H9 (cell line): ENCODE measurements around the gene GNB1L. TPM values are rescaled to one million over a fixed set of nuclear protein-coding genes. Genes with fewer than 3 reads are reported as not detected.

Experiments used
- DNase-seq: peaks from one replicate; pipeline ENCODE4 v3.0.0-alpha.2; 2017
- H2AFZ ChIP-seq: one replicate; pipeline ENCODE4 v1.6.1; 2013; ENCODE audit warnings: mild to moderate bottlenecking, low read length, control low read depth, moderate library complexity
- H2AK5ac ChIP-seq: 2 replicates; pipeline ENCODE4 v1.6.1; 2013; ENCODE audit warnings: low read length, control low read depth, mixed read lengths; ENCODE audit not compliant: insufficient read length
- H2BK120ac ChIP-seq: one replicate; pipeline ENCODE4 v1.6.1; 2013; ENCODE audit warnings: low read depth, mild to moderate bottlenecking, low read length, control low read depth, inconsistent platforms; ENCODE audit not compliant: poor library complexity, severe bottlenecking
- H2BK12ac ChIP-seq: 2 replicates; pipeline ENCODE4 v1.6.1; 2013; ENCODE audit warnings: low read length, control low read depth, mixed read lengths, low read depth; ENCODE audit not compliant: insufficient read length
- H2BK15ac ChIP-seq: 2 replicates; pipeline ENCODE4 v1.6.1; 2013; ENCODE audit warnings: low read depth, low read length, control low read depth
- H2BK20ac ChIP-seq: one replicate; pipeline ENCODE4 v1.6.1; 2013; ENCODE audit warnings: low read depth, mild to moderate bottlenecking, low read length, control low read depth, inconsistent platforms; ENCODE audit not compliant: poor library complexity, severe bottlenecking
- H2BK5ac ChIP-seq: 2 replicates; pipeline ENCODE4 v1.6.1; 2013; ENCODE audit warnings: low read length, control low read depth, mixed read lengths; ENCODE audit not compliant: insufficient read length
- H3K14ac ChIP-seq: 2 replicates; pipeline ENCODE4 v1.6.1; 2013; ENCODE audit warnings: low read length, control low read depth; ENCODE audit not compliant: insufficient read depth
- H3K18ac ChIP-seq: 2 replicates; pipeline ENCODE4 v1.6.1; 2013; ENCODE audit warnings: low read depth, mild to moderate bottlenecking, mixed read lengths, low read length, control low read depth; ENCODE audit not compliant: insufficient read length
- H3K23ac ChIP-seq: 2 replicates; pipeline ENCODE4 v1.6.1; 2013; ENCODE audit warnings: low read length, control low read depth, mixed read lengths, low read depth; ENCODE audit not compliant: insufficient read length
- H3K23me2 ChIP-seq: 2 replicates; pipeline ENCODE4 v1.6.1; 2013; ENCODE audit warnings: low read depth, mild to moderate bottlenecking, mixed read lengths, low read length, control low read depth; ENCODE audit not compliant: insufficient read length, poor library complexity, severe bottlenecking
- H3K27ac ChIP-seq: 2 replicates; pipeline ENCODE4 v1.5.1; 2013; ENCODE audit warnings: low read length, control low read depth, mixed read lengths, low read depth; ENCODE audit not compliant: insufficient read length
- H3K27me3 ChIP-seq: 2 replicates; pipeline ENCODE4 v1.6.1; 2013; ENCODE audit warnings: low read length, control low read depth, inconsistent platforms; ENCODE audit not compliant: insufficient read depth
- H3K4ac ChIP-seq: 2 replicates; pipeline ENCODE4 v1.6.1; 2013; ENCODE audit warnings: low read depth, mild to moderate bottlenecking, control low read depth, inconsistent platforms, low read length, moderate library complexity
- H3K4me1 ChIP-seq: 2 replicates; pipeline ENCODE4 v1.6.1; 2013; ENCODE audit warnings: low read length, control low read depth, inconsistent platforms; ENCODE audit not compliant: insufficient read depth
- H3K4me2 ChIP-seq: 2 replicates; pipeline ENCODE4 v1.6.1; 2013; ENCODE audit warnings: low read length, control low read depth, mixed read lengths; ENCODE audit not compliant: insufficient read length, insufficient read depth
- H3K56ac ChIP-seq: 2 replicates; pipeline ENCODE4 v1.6.1; 2013; ENCODE audit warnings: low read depth, mild to moderate bottlenecking, mixed read lengths, low read length, control low read depth; ENCODE audit not compliant: insufficient read length
- H3K79me1 ChIP-seq: 2 replicates; pipeline ENCODE4 v1.6.1; 2013; ENCODE audit warnings: low read depth, mild to moderate bottlenecking, moderate library complexity, low read length, control low read depth, inconsistent platforms; ENCODE audit not compliant: insufficient read depth, poor library complexity, severe bottlenecking
- H3K79me2 ChIP-seq: 2 replicates; pipeline ENCODE4 v1.6.1; 2013; ENCODE audit warnings: low read length, control low read depth, inconsistent platforms; ENCODE audit not compliant: insufficient read depth
- H3K9ac ChIP-seq: 2 replicates; pipeline ENCODE4 v1.6.1; 2013; ENCODE audit warnings: low read length, control low read depth, mixed read lengths; ENCODE audit not compliant: insufficient read length; ENCODE audit errors: extremely low read depth
- H3K9me3 ChIP-seq: one replicate; pipeline ENCODE4 v1.6.1; 2013; ENCODE audit warnings: low read depth, low read length, inconsistent platforms; ENCODE audit not compliant: control insufficient read depth
- H3T11ph ChIP-seq: one replicate; pipeline ENCODE4 v1.6.1; 2013; ENCODE audit warnings: mild to moderate bottlenecking, low read length, control low read depth, inconsistent platforms
- H4K20me1 ChIP-seq: one replicate; pipeline ENCODE4 v1.6.1; 2013; ENCODE audit not compliant: control insufficient read depth, insufficient read length, insufficient read depth
- H4K5ac ChIP-seq: 2 replicates; pipeline ENCODE4 v1.6.1; 2013; ENCODE audit warnings: low read depth, mild to moderate bottlenecking, mixed read lengths, low read length, control low read depth; ENCODE audit not compliant: insufficient read length
- H4K8ac ChIP-seq: replicated peaks from 2 replicates; pipeline ENCODE4 v1.6.1; 2013; ENCODE audit warnings: low read length, control low read depth, mixed read lengths, low read depth; ENCODE audit not compliant: insufficient read length
- H4K91ac ChIP-seq: 2 replicates; pipeline ENCODE4 v1.6.1; 2013; ENCODE audit warnings: low read depth, mild to moderate bottlenecking, moderate library complexity, mixed read lengths, low read length, control low read depth; ENCODE audit not compliant: insufficient read length
- H3K27ac Mint-ChIP-seq, 3 experiments: 2 replicates in 2 of 3; 3 replicates in 1 of 3; pipeline ENCODE4 v1.8.0; 2020 to 2021; ENCODE audit warnings: mixed read lengths in 3 of 3, mild to moderate bottlenecking in 1 of 3, moderate library complexity in 1 of 3
- H3K27me3 Mint-ChIP-seq: 2 replicates; pipeline ENCODE4 v1.8.0; 2021; ENCODE audit warnings: low read depth, mild to moderate bottlenecking, moderate library complexity, mixed read lengths
- H3K36me3 Mint-ChIP-seq, 3 experiments: 2 replicates in 2 of 3; 3 replicates in 1 of 3; pipeline ENCODE4 v1.8.0; 2020 to 2021; ENCODE audit warnings: low read depth in 3 of 3, mixed read lengths in 3 of 3; ENCODE audit not compliant: insufficient read depth in 1 of 3
- H3K4me1 Mint-ChIP-seq, 2 experiments: 2 replicates each; pipeline ENCODE4 v1.8.0; 2020; ENCODE audit warnings: mixed read lengths in 2 of 2
- H3K4me3 Mint-ChIP-seq, 2 experiments: 2 replicates in 1 of 2; 3 replicates in 1 of 2; pipeline ENCODE4 v1.8.0; 2020 to 2021; ENCODE audit warnings: mild to moderate bottlenecking in 2 of 2, mixed read lengths in 2 of 2, moderate library complexity in 1 of 2
- H3K9me3 Mint-ChIP-seq, 2 experiments: 2 replicates in 1 of 2; 3 replicates in 1 of 2; pipeline ENCODE4 v1.8.0; 2020; ENCODE audit warnings: mild to moderate bottlenecking in 2 of 2, mixed read lengths in 2 of 2, moderate library complexity in 1 of 2
- CTCF ChIP-seq: fragments of 200-600 bp; sonication (generic); conservative IDR thresholded peaks from 3 replicates; pipeline ENCODE4 v1.8.0; 2021; ENCODE audit warnings: antibody characterized with exemption, mild to moderate bottlenecking
- WGBS: extraction: QIAGEN DNeasy Blood & Tissue Kit; methylation state at CpG from one replicate; pipeline ENCODE4 v1.1.7; 2013; ENCODE audit warnings: missing lambda C conversion rate, low lambda C conversion rate, mixed read lengths; ENCODE audit not compliant: insufficient read length; ENCODE audit errors: extremely low coverage; 5-methylcytosine and 5-hydroxymethylcytosine counted together
- total RNA-seq: library from RNA; stranded (reverse); gene quantifications from 2 replicates; pipeline ENCODE4 v1.2.1, GENCODE V29; 2021

Gene GNB1L
- total RNA-seq, 1 experiment from 2014 or later = 22.4 TPM

GRCh38 chr22:19786959-19787848, 67.5 kb downstream of the GNB1L start:
- H3K23me2 ChIP-seq = no peaks in the 10 kb centered on the region
- no peaks in the 10 kb centered on the region for H3K27me3 ChIP-seq
- H2AK5ac ChIP-seq = no peak overlapping the region
- no peak overlapping the region for H3K27ac ChIP-seq
- no peak overlapping the region for H3K4me2 ChIP-seq
- Mint-ChIP-seq H3K9me3 (no peaks in the 10 kb centered on the region; a peak in 1 of 5 replicates), H3K27me3 (peaks cover 9% of the 10 kb centered on the region), H3K4me3 (no peak overlapping the region), H3K36me3 (peaks cover 0 to 3% (median 0%) of the 10 kb centered on the region in 3 experiments; a peak in 4 of 7 replicates), H3K27ac (no peak overlapping the region; a peak in 1 of 7 replicates), H3K4me1 (peaks cover 5 to 7% of the 10 kb centered on the region in 2 experiments; a peak in 1 of 4 replicates)
- H4K5ac ChIP-seq = no peak overlapping the region
- no peak for DNase-seq
- TF ChIP-seq CTCF = no peak
- H2AFZ ChIP-seq = no peak overlapping the region
- no peak overlapping the region for H3K18ac ChIP-seq
- H3K79me1 ChIP-seq = no peaks in the 10 kb centered on the region
- H3K9ac ChIP-seq = no peak overlapping the region
- H4K20me1 ChIP-seq = peaks cover 3% of the 10 kb centered on the region
- H3K14ac ChIP-seq = no peak overlapping the region
- no peak overlapping the region for H2BK120ac ChIP-seq
- no peak overlapping the region for H4K91ac ChIP-seq
- no peak overlapping the region for H3K4ac ChIP-seq
- H2BK12ac ChIP-seq = no peak overlapping the region
- no peak overlapping the region for H2BK5ac ChIP-seq
- WGBS = no CpG with 5 or more reads among the region's 28 CpGs
- no peak overlapping the region for H2BK15ac ChIP-seq
- no peak overlapping the region for H3K23ac ChIP-seq
- H3T11ph ChIP-seq = no peak overlapping the region
- no peaks in the 10 kb centered on the region for H3K4me1 ChIP-seq
- H3K56ac ChIP-seq = no peak overlapping the region
- no peaks in the 10 kb centered on the region for H3K79me2 ChIP-seq
- no peak overlapping the region for H2BK20ac ChIP-seq
- no peaks in the 10 kb centered on the region for H3K9me3 ChIP-seq
- no peak overlapping the region for H4K8ac ChIP-seq
